Stimulated activated CD8-positive, alpha-beta memory T cell treated with anti-CD3 and anti-CD28 coated beads, Interleukin-15, amount 100 ng/mL, for 1 hour (primary cell): ENCODE data around the gene NOP56.

ENCODE experiments used
- DNase-seq: peaks from one replicate; pipeline ENCODE4 v3.0.0-alpha.2; 2020; ENCODE audit warnings: low read depth

Gene NOP56

DNA sequence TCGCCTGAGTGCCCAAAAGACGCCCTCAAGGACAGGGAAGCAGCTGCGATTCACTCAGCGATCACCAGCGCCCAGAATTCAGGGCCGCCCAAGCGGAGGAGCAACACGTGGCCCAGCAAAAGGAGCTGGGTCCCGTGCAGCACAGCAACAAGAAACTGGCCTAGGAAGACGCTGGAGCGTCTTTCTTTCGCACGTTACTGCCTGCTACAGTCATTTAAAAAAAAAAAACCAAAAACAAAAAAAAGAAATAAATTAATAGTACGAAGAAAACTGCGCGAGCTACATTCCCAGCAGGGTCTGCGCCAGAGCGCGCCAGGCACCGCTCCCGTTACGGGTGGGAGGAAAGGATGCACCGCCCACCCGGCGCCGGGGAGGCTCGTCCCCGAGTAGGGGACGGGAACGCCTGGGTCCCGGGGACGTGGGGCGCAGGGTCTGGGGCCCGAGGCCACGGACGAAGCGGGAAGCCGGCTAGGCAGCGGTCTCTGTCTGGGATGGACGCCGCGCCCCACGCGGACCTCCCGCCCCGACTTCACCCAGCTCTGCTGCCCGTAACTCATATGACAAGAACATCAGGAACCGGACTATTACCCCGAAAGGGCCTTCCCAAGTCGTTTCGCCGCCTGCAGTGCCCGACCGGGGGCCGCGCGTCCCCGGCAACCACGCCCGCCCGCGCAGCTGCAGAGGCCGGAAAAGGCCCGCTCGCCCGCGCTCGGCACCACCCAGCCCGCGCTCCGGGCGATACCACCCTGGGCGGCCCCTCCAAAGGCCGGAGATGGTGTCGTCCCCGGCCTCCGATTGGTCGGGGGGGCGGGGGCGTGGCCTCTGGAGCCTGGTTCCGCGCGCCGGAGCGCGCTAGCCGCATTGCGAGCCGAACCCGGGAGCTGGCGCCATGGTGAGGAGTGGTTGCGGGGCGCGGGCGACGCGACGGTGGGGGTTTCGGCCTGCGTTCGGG, at the start of gene NOP56:
NOP56 (plus strand) TSS at position 861 of the 952 bp plus-strand sequence; CDS start at position 890, 29 bp downstream.
- peak; percentile 89 for DNase-seq

DNA sequence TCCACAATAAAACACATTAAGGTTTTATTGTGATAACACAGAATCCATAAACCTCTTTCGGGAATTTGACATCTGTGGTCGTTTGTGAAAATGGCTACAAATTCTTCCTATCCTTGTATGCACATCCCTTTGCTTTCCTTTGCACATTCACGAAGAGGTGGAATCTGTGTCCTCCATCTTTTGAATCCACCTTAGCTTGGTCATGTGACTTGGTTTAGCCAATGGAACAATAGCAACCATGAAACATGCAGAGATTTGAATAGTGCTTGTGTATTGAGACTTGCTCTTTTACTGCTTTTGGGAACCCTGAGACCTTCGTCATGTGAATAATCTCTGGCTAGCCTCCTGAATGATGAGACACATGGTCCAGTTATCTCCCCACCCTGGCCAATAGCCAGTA, 49.7 kb upstream of the NOP56 start:
- no peak for DNase-seq

DNA sequence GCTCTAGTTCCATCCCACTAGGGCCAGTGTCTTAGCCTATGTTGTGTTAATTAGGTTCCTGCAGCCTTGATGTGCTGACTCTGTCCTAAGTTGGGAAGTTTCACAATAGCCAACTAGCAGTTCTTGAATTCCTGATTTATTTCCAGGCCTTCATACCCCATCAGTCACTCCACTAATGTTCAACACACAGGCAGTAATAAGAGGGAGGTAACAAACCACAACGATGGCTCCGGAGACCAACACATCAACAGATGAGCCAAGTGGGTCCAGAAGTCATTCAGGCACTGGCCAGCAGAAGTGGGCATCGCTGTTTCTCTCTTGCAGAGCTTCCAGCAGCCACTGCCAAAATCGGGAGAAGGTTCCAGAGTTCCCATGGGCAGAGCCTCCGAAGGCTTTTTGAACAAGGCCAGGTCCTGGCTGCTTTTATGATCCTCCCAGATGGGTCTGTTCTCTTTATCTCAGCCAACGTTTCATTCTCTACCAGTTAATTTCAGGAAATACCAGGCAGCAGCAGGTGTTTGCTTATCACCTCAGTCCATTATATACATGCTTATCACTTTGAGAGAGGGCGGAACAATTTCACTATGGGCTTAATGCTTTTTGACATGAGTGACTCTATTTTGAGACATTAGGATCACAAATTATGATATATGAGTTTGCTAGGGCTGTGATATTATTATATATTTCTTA, 48.5 kb upstream of the NOP56 start:
- no peak for DNase-seq

- DNase-seq: no peak
Measured at GRCh38 chr20:2604506-2604835, 48.0 kb upstream of the NOP56 start.

DNA sequence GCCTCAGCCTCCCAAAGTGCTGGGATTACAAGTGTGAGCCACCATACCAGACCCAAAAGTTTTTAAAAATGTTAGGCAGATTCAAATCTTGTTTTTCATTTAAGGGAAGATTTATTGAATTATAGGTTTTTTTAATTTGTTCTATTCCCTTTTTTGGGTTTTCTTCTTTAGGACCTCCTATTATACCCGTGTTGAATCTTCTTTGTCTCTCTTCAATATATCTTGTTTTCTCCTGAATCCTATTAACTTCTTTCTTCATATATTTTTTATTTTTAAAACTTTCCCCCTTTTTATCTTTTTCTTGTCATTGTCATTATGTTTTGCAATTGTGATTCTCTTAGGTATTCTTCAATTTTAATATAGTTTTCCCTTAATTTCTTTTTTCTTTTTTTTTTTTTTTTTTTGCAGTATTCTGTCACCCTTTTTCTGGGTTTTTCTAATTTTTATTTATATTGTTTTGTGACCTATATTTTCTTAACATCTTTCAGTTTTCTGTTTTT, 45.9 kb upstream of the NOP56 start:
- DNase-seq: no peak

DNA sequence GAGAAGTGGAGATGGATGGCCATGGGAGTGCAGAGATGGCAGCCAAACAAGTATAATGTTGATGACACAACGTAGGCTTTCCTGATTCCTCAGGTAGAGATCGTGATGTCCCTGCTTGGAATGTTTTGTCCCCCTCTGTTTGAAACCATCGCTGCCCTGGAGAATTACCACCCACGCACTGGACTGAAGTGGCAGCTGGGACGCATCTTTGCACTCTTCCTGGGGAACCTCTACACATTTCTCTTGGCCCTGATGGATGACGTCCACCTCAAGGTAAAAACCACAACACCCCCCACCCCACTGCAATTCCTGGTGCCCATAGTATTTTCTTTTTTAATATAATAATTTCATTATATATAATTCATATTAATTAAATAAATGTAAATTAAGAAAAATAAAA, 42.1 kb upstream of the NOP56 start:
- DNase-seq: no peak

- no peak for DNase-seq
Measured at GRCh38 chr20:2610941-2611720, 41.3 kb upstream of the NOP56 start.

- DNase-seq: no peak
Measured at GRCh38 chr20:2612073-2612472, 40.4 kb upstream of the NOP56 start.

DNA sequence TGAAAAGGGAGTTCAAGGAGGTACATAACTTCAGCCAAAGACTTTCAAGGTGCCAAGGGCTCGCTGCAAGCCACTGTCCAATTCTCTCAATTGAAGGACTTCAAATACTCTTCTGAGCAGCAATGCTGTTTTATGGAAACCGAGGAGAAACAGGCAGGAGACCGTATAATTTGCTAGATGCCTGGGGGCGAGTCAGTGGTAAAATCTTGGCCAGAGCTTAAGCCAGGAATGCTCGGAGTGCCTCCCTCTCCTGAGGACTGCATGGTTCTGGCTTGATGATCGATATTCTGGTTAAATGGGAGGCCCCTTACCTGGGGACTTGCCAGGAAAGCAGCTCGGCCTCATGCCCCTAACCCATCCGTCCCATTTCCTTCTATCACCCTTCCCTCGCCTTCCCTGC, 35.8 kb upstream of the NOP56 start:
- no peak for DNase-seq

GRCh38 chr20:2617099-2617714, 35.2 kb upstream of the NOP56 start:
- DNase-seq: no peak

- no peak for DNase-seq
Measured at GRCh38 chr20:2618815-2619214, 33.6 kb upstream of the NOP56 start.

DNA sequence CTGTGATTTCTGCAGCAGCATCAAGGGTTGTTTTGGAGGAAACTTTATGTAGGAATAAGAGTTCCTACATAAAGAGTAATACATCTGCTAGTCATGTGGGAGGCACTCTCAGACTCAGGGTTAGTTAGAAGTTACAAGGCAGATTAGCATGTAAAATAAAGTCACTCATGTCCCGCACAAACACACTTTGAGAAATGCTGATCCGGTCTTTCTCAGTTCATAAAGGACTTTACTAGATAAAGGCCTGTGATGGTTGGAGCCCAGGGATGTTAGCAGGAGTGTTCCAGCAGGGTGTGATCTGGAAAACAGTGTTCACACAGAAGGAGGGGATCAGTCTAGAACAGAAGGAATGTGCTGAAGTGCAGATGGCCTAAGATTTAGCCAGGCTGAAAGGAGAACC, 33.1 kb upstream of the NOP56 start:
- no peak for DNase-seq

GRCh38 chr20:2619961-2620595, 32.4 kb upstream of the NOP56 start:
- no peak for DNase-seq

DNA sequence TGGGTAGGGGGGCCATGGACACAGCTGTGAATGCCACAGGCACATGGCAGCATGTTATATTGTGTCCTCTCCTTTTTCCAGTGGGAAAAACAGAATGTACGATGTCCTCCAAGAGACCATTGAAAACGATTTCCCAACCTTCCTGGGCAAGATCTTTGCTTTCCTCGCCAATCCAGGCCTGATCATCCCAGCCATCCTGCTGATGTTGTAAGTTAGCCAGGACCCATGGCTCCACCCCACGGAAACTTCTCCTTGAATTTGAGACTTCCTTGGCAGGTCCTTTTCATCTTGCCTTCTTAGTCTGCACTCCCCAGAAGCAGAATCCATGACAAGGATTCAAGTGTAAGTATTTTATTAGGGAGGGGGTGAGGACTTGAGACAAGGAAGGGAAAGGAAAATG, 28.2 kb upstream of the NOP56 start:
- DNase-seq: no peak

- DNase-seq: no peak
Measured at GRCh38 chr20:2625062-2625461, 27.4 kb upstream of the NOP56 start.

GRCh38 chr20:2626853-2627541, 25.4 kb upstream of the NOP56 start:
- DNase-seq: no peak

DNA sequence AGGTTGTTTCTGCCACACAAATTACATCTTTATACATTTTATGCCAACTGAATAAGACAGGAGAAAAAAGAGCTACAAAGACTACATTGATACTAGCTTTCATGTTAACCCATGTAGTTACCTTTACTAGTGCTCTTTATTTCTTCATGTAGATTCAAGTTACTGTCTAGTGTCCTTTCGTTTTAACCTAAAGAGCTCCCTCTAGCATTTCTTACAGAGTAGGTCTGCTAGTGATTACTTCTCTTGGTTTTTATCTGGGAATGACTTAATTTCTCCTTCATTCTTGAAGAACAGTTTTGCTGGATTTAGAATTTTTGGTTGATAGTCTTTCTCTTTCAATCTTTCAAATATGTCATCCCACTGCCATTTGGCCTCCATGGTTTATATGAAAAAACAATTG, 21.2 kb upstream of the NOP56 start:
- no peak for DNase-seq

DNA sequence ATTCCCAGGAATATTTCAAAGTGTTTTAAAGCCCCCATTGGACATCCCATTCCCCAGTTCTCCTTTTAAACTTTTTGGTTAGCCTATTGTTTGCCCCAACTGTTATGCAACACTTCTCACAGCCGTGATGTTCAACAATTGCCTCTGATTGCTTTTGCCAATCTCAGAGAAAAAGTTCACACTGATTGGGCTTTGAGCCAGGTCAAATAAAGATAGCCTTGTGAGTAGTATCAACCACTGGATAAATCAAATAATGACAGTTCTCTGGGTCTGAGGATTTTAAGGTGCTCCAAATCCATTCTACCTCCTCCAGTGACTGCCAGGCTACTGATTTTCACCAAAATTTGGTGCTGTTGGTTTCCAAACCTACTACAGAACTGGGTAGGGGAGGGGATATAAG, 19.1 kb upstream of the NOP56 start:
- no peak for DNase-seq

GRCh38 chr20:2637246-2637645, 15.2 kb upstream of the NOP56 start:
- DNase-seq: no peak

DNA sequence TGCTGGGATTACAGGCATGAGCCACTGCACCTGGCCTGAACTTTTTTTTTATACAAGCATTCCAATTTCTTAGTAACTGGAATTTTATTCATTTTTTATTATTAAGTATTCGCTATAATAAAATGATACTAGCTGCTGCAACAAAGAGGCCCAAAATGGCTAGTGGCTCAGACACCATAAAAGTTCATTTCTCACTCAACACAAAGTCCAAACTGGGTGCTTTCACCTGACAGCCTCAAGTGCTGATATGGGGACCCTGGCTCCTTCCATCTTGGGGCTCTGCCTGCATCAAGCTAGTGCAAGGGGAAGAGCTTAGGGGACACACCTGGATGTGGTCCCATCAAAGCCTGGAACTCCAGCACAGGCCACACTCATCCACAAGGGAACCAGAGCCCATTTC, 12.2 kb upstream of the NOP56 start:
- DNase-seq: no peak

GRCh38 chr20:2640899-2641298, 11.5 kb upstream of the NOP56 start:
- DNase-seq: no peak
